Colonic mucosa (tissue), 4 donors: ENCODE measurements around the gene IGSF10. TPM values are rescaled to one million over a fixed set of nuclear protein-coding genes. Genes with fewer than 3 reads are reported as not detected.

Experiments used
- DNase-seq: peaks from one replicate; pipeline ENCODE4 v3.0.0-alpha.2; 2020
- H3K27ac ChIP-seq: fragments of 200-600 bp; one replicate; pipeline ENCODE4 v1.8.0; 2021
- H3K27me3 ChIP-seq: fragments of 200-600 bp; one replicate; pipeline ENCODE4 v1.8.0; 2021
- H3K36me3 ChIP-seq: fragments of 200-600 bp; one replicate; pipeline ENCODE4 v1.8.0; 2021
- H3K4me1 ChIP-seq: fragments of 200-600 bp; one replicate; pipeline ENCODE4 v1.8.0; 2021; ENCODE audit warnings: mild to moderate bottlenecking
- H3K4me3 ChIP-seq: fragments of 200-600 bp; one replicate; pipeline ENCODE4 v1.8.0; 2021
- H3K9ac ChIP-seq, 2 donors: one replicate each; pipeline ENCODE4 v1.7.0; 2013; ENCODE audit warnings: control low read depth in 2 of 2, low read depth in 2 of 2, low read length in 2 of 2
- H3K9me3 ChIP-seq: fragments of 200-600 bp; one replicate; pipeline ENCODE4 v1.8.0; 2021
- CTCF ChIP-seq: fragments of 200-600 bp; IDR thresholded peaks from one replicate; pipeline ENCODE4 v1.8.0; 2022; ENCODE audit warnings: antibody characterized with exemption, mild to moderate bottlenecking
- intact Hi-C: fragments of 100-400 bp; cut with DNase I; formaldehyde crosslinking; loops from one replicate; pipeline ENCODE4 v1.14.1; 2022
- total RNA-seq, 2 donors: library from RNA; stranded (reverse); fragmentation: NEBNext Ultra II Directional in 1 of 2; extraction: Animal tissue kit (Norgen Biotek cat#: 25700) in 1 of 2; gene quantifications; one replicate each; pipeline ENCODE4 v1.2.1, GENCODE V29; 2021
- donor health status: healthy.
- donor health status: DM: no; HTN: no; CAD: no.
- donor health status: DM: no; HTN: no; CAD: no.

The IGSF10 gene
- total RNA-seq, 2 donors from 2014 or later = 0.96 to 1.5 TPM

GRCh38 chr3:151436675-151437446, 24.0 kb downstream of the IGSF10 start:
- intact Hi-C loops = no loop called here
- H3K4me1 ChIP-seq = no peaks in the 10 kb centered on the region
- H3K9me3 ChIP-seq = no peaks in the 10 kb centered on the region
- H3K27me3 ChIP-seq = no peaks in the 10 kb centered on the region
- DNase-seq = no peak
- no peak overlapping the region for H3K9ac ChIP-seq
- TF ChIP-seq CTCF = no peak
- H3K4me3 ChIP-seq = no peak overlapping the region
- H3K27ac ChIP-seq = no peak overlapping the region
- H3K36me3 ChIP-seq = no peaks in the 10 kb centered on the region

- H3K9me3 ChIP-seq = no peaks in the 10 kb centered on the region
- H3K36me3 ChIP-seq = no peaks in the 10 kb centered on the region
- no peak overlapping the region for H3K4me3 ChIP-seq
- H3K27ac ChIP-seq = no peak overlapping the region
- DNase-seq = no peak
- H3K9ac ChIP-seq = no peak overlapping the region
- TF ChIP-seq CTCF = no peak
- H3K4me1 ChIP-seq = no peaks in the 10 kb centered on the region
- intact Hi-C loops = no loop called here
- no peaks in the 10 kb centered on the region for H3K27me3 ChIP-seq
Observed at GRCh38 chr3:151434151-151434890, 26.5 kb downstream of the IGSF10 start.

GRCh38 chr3:151432616-151433372, 28.1 kb downstream of the IGSF10 start:
- H3K9ac ChIP-seq = no peak overlapping the region
- intact Hi-C loops = no loop called here
- DNase-seq = no peak
- no peaks in the 10 kb centered on the region for H3K27me3 ChIP-seq
- no peak overlapping the region for H3K4me3 ChIP-seq
- H3K27ac ChIP-seq = no peak overlapping the region
- TF ChIP-seq CTCF = no peak
- H3K4me1 ChIP-seq = no peaks in the 10 kb centered on the region
- H3K36me3 ChIP-seq = no peaks in the 10 kb centered on the region
- H3K9me3 ChIP-seq = no peaks in the 10 kb centered on the region

- intact Hi-C loops = no loop called here
Observed at GRCh38 chr3:151431940-151432339, 28.9 kb downstream of the IGSF10 start.

More at GRCh38 chr3:151431940-151432339, 28.9 kb downstream of the IGSF10 start:
- no peak overlapping the region for H3K27ac ChIP-seq
- DNase-seq = no peak
- H3K9me3 ChIP-seq = no peaks in the 10 kb centered on the region
- H3K9ac ChIP-seq = no peak overlapping the region
- TF ChIP-seq CTCF = no peak
- H3K4me1 ChIP-seq = no peaks in the 10 kb centered on the region
- H3K4me3 ChIP-seq = no peak overlapping the region
- no peaks in the 10 kb centered on the region for H3K27me3 ChIP-seq
- no peaks in the 10 kb centered on the region for H3K36me3 ChIP-seq
